GM19438 (cell line): ENCODE measurements around the gene DENND1B.

ENCODE experiments used
- ATAC-seq: cut with Tn5 transposase; IDR thresholded peaks from one replicate; pipeline ENCODE4 v1.9.1; 2021; ENCODE audit warnings: low read depth; ENCODE audit not compliant: unreplicated experiment

DENND1B gene

DNA sequence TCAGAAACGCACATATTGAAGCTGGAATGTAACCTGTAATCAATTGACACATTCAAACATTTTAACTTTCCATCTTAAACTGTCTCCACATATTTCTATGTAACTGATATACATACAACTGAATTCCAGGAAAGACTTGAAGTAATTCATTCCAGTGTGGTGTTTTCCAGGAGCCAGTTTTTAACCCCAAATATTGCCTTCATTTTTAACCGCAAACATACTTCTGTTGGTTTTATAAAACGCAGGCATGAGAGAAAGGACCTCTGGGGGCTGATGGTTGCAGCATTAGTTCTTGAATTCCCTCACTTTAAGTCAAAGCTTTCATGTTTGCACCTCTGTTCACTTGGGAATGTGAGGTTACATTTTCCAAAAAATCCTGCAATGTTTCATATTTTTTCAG lies 303.1 kb downstream of the DENND1B start:
- ATAC-seq = no peak

DNA sequence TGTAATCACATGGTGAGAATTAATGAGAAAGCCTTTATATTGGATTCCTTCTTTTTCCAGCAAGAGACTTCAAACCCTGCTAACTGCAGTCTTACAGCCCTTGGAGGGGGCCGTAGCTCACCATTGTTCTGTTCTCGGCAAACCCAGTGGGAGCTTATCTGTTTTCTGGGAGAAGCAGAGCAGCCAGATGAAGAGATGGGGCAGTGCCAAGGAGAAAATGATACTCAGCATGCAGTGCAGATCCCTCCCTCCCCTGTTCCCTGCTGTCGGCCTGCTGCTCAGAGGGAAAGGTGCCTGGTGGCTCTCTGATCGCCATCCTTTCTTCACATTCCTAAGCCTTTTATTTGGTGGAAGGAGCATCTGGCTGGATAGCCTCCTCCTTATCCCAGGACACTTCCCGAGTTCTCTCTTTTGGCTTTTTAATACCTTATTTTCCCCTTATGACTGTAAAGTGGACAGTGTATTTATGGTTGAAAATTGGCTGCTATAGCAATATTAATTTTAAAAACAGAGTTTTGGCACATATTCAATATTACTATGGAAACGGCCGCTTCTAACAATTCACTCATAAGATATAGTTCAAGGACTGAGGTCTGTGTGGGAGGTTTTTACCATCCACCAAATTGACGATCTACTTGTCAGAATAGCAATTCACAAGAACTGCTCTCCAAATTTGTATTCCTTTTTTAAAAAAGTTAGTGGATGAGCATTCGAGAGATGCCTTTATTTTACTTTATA lies 303.9 kb downstream of the DENND1B start:
- ATAC-seq = no peak

GRCh38 chr1:197470330-197470729 lies 304.9 kb downstream of the DENND1B start:
- ATAC-seq = no peak

DNA sequence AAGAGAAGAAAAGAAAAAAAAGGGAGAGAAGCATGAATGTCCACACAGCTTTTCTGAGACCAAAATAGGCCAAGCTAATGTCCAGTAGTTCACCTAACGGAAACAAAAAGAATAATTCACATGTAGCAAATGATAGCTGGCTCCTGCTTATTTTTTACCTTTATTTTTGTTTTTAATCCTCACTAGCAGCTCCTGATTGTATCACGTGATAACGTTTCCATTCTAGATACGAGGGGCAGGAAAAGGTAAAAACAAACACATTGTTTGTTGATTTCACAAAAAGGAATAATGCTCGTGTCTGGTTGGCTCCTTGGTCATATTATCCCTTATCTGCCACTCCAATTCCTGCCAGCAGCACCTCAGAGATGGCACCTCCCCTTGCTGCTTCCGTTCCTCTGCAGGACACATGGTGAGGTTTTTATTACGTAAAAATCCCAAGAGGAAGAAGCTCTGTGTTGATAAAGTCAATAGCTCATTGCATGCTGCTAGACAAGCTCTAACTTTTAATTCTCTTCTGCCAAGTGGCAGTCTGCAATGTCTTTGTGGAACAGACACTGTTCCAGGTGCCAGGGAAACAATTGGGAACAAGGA lies 305.6 kb downstream of the DENND1B start:
- ATAC-seq = no peak

DNA sequence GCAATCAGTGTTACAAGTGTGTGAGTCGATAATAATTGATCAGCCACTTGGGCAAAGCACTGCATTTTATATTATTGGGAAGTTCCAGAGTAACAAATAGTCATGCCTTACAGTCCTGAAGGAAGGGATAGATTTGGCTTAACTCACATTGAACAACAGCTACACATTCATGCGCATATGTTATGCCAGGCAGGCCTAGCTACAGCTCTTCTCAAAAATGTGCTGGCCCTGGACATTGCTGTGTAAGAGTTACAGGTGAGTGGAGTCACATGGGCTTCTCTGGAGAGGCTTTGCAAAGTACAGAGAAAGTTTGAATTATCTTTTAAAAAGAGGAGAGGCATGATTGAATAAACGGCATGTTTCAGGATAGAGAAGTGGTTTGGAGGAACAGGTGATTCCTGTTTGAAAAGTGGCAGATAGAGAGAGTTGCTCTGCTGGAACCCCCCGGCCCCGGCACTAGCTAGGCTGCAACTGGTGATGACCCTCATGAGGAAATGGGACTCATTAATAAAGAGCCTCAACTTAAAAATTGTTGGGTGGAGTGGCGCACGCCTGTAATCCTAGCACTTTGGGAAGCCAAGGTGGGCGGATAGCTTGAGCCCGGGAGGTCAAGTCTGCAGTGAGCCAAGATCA lies 306.6 kb downstream of the DENND1B start:
- ATAC-seq = no peak

DNA sequence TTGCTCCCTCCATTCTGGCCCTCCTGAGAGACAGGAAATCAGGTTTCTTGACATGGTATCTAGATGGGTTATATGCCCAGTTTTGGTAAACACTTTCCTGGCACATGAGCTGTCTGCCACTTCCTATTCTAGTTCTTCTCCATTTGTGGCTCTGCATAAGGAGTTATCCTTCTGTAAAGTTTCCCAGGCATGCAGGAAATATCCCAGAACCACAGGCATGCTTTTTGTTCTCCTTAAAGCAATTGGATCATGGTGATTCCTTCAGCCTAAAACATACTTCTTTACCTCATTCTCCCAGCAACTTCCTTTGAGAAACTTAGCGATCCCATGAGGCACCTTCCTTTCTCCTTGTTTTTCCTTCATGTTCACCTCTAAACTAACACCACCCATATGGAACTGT lies 307.4 kb downstream of the DENND1B start:
- ATAC-seq = no peak

- no peak for ATAC-seq
Observed at GRCh38 chr1:197466813-197467212, 308.5 kb downstream of the DENND1B start.

- no peak for ATAC-seq
Observed at GRCh38 chr1:197465528-197466327, 309.6 kb downstream of the DENND1B start.

- no peak for ATAC-seq
Observed at GRCh38 chr1:197464044-197464443, 311.2 kb downstream of the DENND1B start.

DNA sequence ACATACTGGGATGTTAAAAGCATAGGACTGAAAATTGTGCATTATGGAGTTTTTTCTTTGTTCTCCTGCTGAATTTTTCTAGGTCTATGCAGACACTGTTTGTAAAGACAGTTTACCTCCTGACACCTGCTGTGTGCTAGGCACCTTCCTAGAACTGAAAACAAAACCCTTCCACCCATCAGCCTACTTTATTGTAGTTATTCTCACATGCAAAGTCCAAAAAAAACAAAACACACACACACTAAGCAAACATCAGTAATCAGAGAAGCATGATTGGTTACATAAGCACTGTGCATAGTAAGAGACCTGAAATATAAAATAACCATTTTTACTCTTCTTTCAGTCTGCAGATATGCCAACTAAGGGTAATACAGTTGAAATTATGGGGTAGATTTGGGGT lies 312.1 kb downstream of the DENND1B start:
- no peak for ATAC-seq

GRCh38 chr1:197462539-197462938 lies 312.7 kb downstream of the DENND1B start:
- ATAC-seq = no peak
